MG63 (cell line): ENCODE measurements around the gene IMMP2L. TPM values are rescaled to one million over a fixed set of nuclear protein-coding genes. Genes with fewer than 3 reads are reported as not detected.

Experiments
- DNase-seq: peaks from one replicate; pipeline ENCODE4 v3.0.0-alpha.2; 2020
- H3K27me3 ChIP-seq: fragments of 250-450 bp; sonication (Bioruptor Pico); 2 replicates; pipeline ENCODE4 v1.5.1; 2020; ENCODE audit warnings: mild to moderate bottlenecking, moderate library complexity
- H3K36me3 ChIP-seq: fragments of 250-450 bp; sonication (Bioruptor Pico); 2 replicates; pipeline ENCODE4 v1.5.1; 2020; ENCODE audit warnings: mild to moderate bottlenecking, moderate library complexity
- H3K4me3 ChIP-seq: fragments of 250-450 bp; sonication (Bioruptor Pico); 2 replicates; pipeline ENCODE4 v1.5.1; 2020; ENCODE audit warnings: mild to moderate bottlenecking, moderate library complexity
- H3K9me3 ChIP-seq: fragments of 250-450 bp; sonication (Bioruptor Pico); 2 replicates; pipeline ENCODE4 v1.5.1; 2020; ENCODE audit warnings: mild to moderate bottlenecking, moderate library complexity
- total RNA-seq: library from RNA; depleted of rRNA; stranded (reverse); fragments of >200 nt; shearing (Covaris generic); gene quantifications from 2 replicates; pipeline ENCODE4 v1.2.3, GENCODE V29; 2014; ENCODE audit warnings: low replicate concordance

The IMMP2L gene
- total RNA-seq, 1 experiment from 2014 or later, result 8.8 TPM

- no peaks in the 10 kb centered on the region for H3K27me3 ChIP-seq
- H3K4me3 ChIP-seq, result no peak overlapping the region
- H3K9me3 ChIP-seq, result no peaks in the 10 kb centered on the region
- DNase-seq, result no peak
- H3K36me3 ChIP-seq, result no peaks in the 10 kb centered on the region
These were observed 699.0 kb downstream of the IMMP2L start for GRCh38 chr7:110863258-110863657.

GRCh38 chr7:110861163-110861562 lies 701.1 kb downstream of the IMMP2L start:
- Histone ChIP-seq H3K9me3 (no peaks in the 10 kb centered on the region), H3K36me3 (no peaks in the 10 kb centered on the region), H3K27me3 (no peaks in the 10 kb centered on the region), H3K4me3 (no peak overlapping the region)
- DNase-seq, result no peak

GRCh38 chr7:110857106-110857505 lies 705.2 kb downstream of the IMMP2L start:
- Histone ChIP-seq H3K4me3 (no peak overlapping the region), H3K9me3 (no peaks in the 10 kb centered on the region), H3K27me3 (no peaks in the 10 kb centered on the region), H3K36me3 (no peaks in the 10 kb centered on the region)
- no peak for DNase-seq

GRCh38 chr7:110856704-110857103 lies 705.6 kb downstream of the IMMP2L start:
- no peak for DNase-seq
- Histone ChIP-seq H3K4me3 (no peak overlapping the region), H3K27me3 (no peaks in the 10 kb centered on the region), H3K36me3 (no peaks in the 10 kb centered on the region), H3K9me3 (no peaks in the 10 kb centered on the region)

- no peak for DNase-seq
- Histone ChIP-seq H3K27me3 (no peaks in the 10 kb centered on the region), H3K9me3 (no peaks in the 10 kb centered on the region), H3K36me3 (no peaks in the 10 kb centered on the region), H3K4me3 (no peak overlapping the region)
These were observed 707.6 kb downstream of the IMMP2L start for GRCh38 chr7:110854651-110855050.

- H3K36me3 ChIP-seq, result no peaks in the 10 kb centered on the region
- no peak overlapping the region for H3K4me3 ChIP-seq
- no peak for DNase-seq
- no peaks in the 10 kb centered on the region for H3K9me3 ChIP-seq
- no peaks in the 10 kb centered on the region for H3K27me3 ChIP-seq
These were observed 708.1 kb downstream of the IMMP2L start for GRCh38 chr7:110854166-110854565.

GRCh38 chr7:110853263-110853662 lies 709.0 kb downstream of the IMMP2L start:
- H3K4me3 ChIP-seq, result no peak overlapping the region
- H3K9me3 ChIP-seq, result no peaks in the 10 kb centered on the region
- no peaks in the 10 kb centered on the region for H3K27me3 ChIP-seq
- DNase-seq, result no peak
- H3K36me3 ChIP-seq, result no peaks in the 10 kb centered on the region

- Histone ChIP-seq H3K27me3 (no peaks in the 10 kb centered on the region), H3K9me3 (no peaks in the 10 kb centered on the region), H3K4me3 (no peak overlapping the region), H3K36me3 (no peaks in the 10 kb centered on the region)
- no peak for DNase-seq
These were observed 709.9 kb downstream of the IMMP2L start for GRCh38 chr7:110852156-110852940.

GRCh38 chr7:110850224-110850623 lies 712.1 kb downstream of the IMMP2L start:
- H3K9me3 ChIP-seq, result no peaks in the 10 kb centered on the region
- H3K27me3 ChIP-seq, result no peaks in the 10 kb centered on the region
- no peaks in the 10 kb centered on the region for H3K36me3 ChIP-seq
- no peak overlapping the region for H3K4me3 ChIP-seq
- no peak for DNase-seq

- no peak overlapping the region for H3K4me3 ChIP-seq
- H3K36me3 ChIP-seq, result no peaks in the 10 kb centered on the region
- H3K27me3 ChIP-seq, result no peaks in the 10 kb centered on the region
- no peaks in the 10 kb centered on the region for H3K9me3 ChIP-seq
- no peak for DNase-seq
These were observed 719.5 kb downstream of the IMMP2L start for GRCh38 chr7:110842796-110843195.

GRCh38 chr7:110841840-110842545 lies 720.3 kb downstream of the IMMP2L start:
- Histone ChIP-seq H3K36me3 (no peaks in the 10 kb centered on the region), H3K27me3 (no peaks in the 10 kb centered on the region), H3K4me3 (no peak overlapping the region), H3K9me3 (no peaks in the 10 kb centered on the region)
- no peak for DNase-seq

- Histone ChIP-seq H3K27me3 (no peaks in the 10 kb centered on the region), H3K4me3 (no peak overlapping the region), H3K36me3 (no peaks in the 10 kb centered on the region), H3K9me3 (no peaks in the 10 kb centered on the region)
- DNase-seq, result no peak
These were observed 722.4 kb downstream of the IMMP2L start for GRCh38 chr7:110839866-110840265.

- Histone ChIP-seq H3K27me3 (no peaks in the 10 kb centered on the region), H3K9me3 (no peaks in the 10 kb centered on the region), H3K4me3 (no peak overlapping the region), H3K36me3 (no peaks in the 10 kb centered on the region)
- DNase-seq, result no peak
These were observed 726.4 kb downstream of the IMMP2L start for GRCh38 chr7:110835849-110836248.

GRCh38 chr7:110835218-110835617 lies 727.1 kb downstream of the IMMP2L start:
- H3K9me3 ChIP-seq, result no peaks in the 10 kb centered on the region
- H3K36me3 ChIP-seq, result no peaks in the 10 kb centered on the region
- no peaks in the 10 kb centered on the region for H3K27me3 ChIP-seq
- no peak overlapping the region for H3K4me3 ChIP-seq
- no peak for DNase-seq

- Histone ChIP-seq H3K36me3 (no peaks in the 10 kb centered on the region), H3K9me3 (no peaks in the 10 kb centered on the region), H3K27me3 (no peaks in the 10 kb centered on the region), H3K4me3 (no peak overlapping the region)
- DNase-seq, result no peak
These were observed 730.9 kb downstream of the IMMP2L start for GRCh38 chr7:110831419-110831818.

GRCh38 chr7:110830778-110831177 lies 731.5 kb downstream of the IMMP2L start:
- no peaks in the 10 kb centered on the region for H3K27me3 ChIP-seq
- no peak overlapping the region for H3K4me3 ChIP-seq
- H3K36me3 ChIP-seq, result no peaks in the 10 kb centered on the region
- DNase-seq, result no peak
- no peaks in the 10 kb centered on the region for H3K9me3 ChIP-seq

- Histone ChIP-seq H3K27me3 (no peaks in the 10 kb centered on the region), H3K36me3 (no peaks in the 10 kb centered on the region), H3K4me3 (no peak overlapping the region), H3K9me3 (no peaks in the 10 kb centered on the region)
- DNase-seq, result no peak
These were observed 734.4 kb downstream of the IMMP2L start for GRCh38 chr7:110827936-110828335.

GRCh38 chr7:110827287-110827855 lies 734.9 kb downstream of the IMMP2L start:
- DNase-seq, result no peak
- H3K9me3 ChIP-seq, result no peaks in the 10 kb centered on the region
- no peak overlapping the region for H3K4me3 ChIP-seq
- no peaks in the 10 kb centered on the region for H3K36me3 ChIP-seq
- no peaks in the 10 kb centered on the region for H3K27me3 ChIP-seq
